Ascending aorta (tissue), 2 donors: Measurements from ENCODE around the gene LAYN. TPM values are rescaled to one million over a fixed set of nuclear protein-coding genes. Genes with fewer than 3 reads are reported as not detected.
A peak's percentile ranks its signal among the peaks of the same experiment; 100 is the strongest.

ENCODE experiments used
- DNase-seq, 2 donors: peaks; one replicate each; pipeline ENCODE4 v3.0.0-alpha.2; 2019; ENCODE audit warnings: low spot score in 2 of 2
- H3K27ac ChIP-seq, 2 donors: fragments of 200-600 bp; sonication (generic); one replicate each; pipeline ENCODE4 v1.5.1; 2016 to 2017; ENCODE audit warnings: mild to moderate bottlenecking in 1 of 2
- H3K27me3 ChIP-seq: fragments of 200-600 bp; sonication (generic); one replicate; pipeline ENCODE4 v1.5.1; 2017
- H3K36me3 ChIP-seq, 2 donors: fragments of 200-600 bp; sonication (generic); one replicate each; pipeline ENCODE4 v1.5.1; 2016
- H3K4me1 ChIP-seq, 2 donors: fragments of 200-600 bp; sonication (generic); one replicate each; pipeline ENCODE4 v1.5.1; 2016 to 2017; ENCODE audit warnings: mild to moderate bottlenecking in 1 of 2
- H3K4me3 ChIP-seq, 2 donors: fragments of 200-600 bp; sonication (generic); one replicate each; pipeline ENCODE4 v1.5.1; 2016 to 2017; ENCODE audit warnings: mild to moderate bottlenecking in 1 of 2
- H3K9me3 ChIP-seq, 2 donors: fragments of 200-600 bp; sonication (generic); one replicate each; pipeline ENCODE4 v1.5.1; 2016
- intact Hi-C: fragments of 100-400 bp; cut with DNase I; formaldehyde crosslinking; loops from one replicate; pipeline ENCODE4 v1.15.1; 2023
- total RNA-seq: library from RNA; depleted of rRNA; stranded (reverse); fragments of >200 nt; gene quantifications from one replicate; pipeline ENCODE4 v1.1.0, GENCODE V29; 2016
- TF ChIP-seq, protein P1 (sequence below), 3 experiments: fragments of 200-600 bp in 2 of 3; fragments of 450-650 bp in 1 of 3; sonication (generic) in 2 of 3; IDR thresholded peaks; one replicate each; pipeline ENCODE4 v1.5.1; 2016 to 2019; ENCODE audit warnings: antibody characterized with exemption in 3 of 3, mild to moderate bottlenecking in 1 of 3, moderate library complexity in 1 of 3

LAYN gene
- total RNA-seq, 1 donor from 2014 or later, result 27.2 TPM

DNA sequence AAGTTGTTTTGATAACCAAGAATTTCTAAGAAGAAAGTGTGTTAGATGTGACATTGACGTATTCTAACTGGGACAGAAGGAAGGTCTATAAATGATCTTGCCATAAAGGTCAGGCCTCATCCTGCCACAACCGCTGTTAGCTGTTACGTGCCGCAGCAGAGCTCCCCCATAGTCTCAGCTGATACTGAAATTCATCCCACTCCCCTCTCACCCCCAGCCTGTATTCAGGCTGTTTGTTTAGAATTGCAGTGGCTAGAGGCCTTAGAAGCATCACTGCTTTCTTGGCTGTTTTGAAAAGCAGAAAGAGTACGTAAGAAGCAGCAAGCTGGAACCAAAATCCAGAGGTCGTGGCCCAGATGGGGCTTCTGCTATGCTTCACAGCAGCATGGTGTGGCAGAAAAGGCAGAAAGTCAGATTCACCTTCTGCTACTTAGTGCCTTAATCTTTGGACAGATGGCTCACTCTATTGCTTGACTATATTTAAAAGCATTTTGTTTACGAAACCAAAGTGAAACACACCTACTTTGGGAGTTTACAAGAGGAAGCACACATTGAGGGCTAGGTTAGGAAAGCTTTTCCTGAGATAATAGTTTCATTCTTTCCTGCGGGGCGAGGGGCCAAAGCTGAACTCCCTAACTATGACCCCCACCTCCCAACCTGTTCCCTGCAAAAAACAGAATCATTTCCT, 950 bp upstream of the LAYN start:
- Histone ChIP-seq H3K4me3 (peak overlapping the region; percentile 71 to 83), H3K4me1 (peaks cover 0 to 14% of the 10 kb centered on the region in 2 donors), H3K27ac (peak overlapping the region in 1 of 2 donors; percentile 93), H3K9me3 (no peaks in the 10 kb centered on the region), H3K36me3 (peaks cover 0 to 7% of the 10 kb centered on the region in 2 donors), H3K27me3 (no peaks in the 10 kb centered on the region)
- TF ChIP-seq, protein P1, sequence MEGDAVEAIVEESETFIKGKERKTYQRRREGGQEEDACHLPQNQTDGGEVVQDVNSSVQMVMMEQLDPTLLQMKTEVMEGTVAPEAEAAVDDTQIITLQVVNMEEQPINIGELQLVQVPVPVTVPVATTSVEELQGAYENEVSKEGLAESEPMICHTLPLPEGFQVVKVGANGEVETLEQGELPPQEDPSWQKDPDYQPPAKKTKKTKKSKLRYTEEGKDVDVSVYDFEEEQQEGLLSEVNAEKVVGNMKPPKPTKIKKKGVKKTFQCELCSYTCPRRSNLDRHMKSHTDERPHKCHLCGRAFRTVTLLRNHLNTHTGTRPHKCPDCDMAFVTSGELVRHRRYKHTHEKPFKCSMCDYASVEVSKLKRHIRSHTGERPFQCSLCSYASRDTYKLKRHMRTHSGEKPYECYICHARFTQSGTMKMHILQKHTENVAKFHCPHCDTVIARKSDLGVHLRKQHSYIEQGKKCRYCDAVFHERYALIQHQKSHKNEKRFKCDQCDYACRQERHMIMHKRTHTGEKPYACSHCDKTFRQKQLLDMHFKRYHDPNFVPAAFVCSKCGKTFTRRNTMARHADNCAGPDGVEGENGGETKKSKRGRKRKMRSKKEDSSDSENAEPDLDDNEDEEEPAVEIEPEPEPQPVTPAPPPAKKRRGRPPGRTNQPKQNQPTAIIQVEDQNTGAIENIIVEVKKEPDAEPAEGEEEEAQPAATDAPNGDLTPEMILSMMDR (IDR thresholded peaks at IDR 0.05), result no peak
- no peak for DNase-seq
- intact Hi-C loops, result no loop called here

- H3K27me3 ChIP-seq, result no peaks in the 10 kb centered on the region
- H3K4me3 ChIP-seq, result peak overlapping the region; percentile 71 to 83
- peak overlapping the region; percentile 86 to 93 for H3K27ac ChIP-seq
- DNase-seq, result no peak
- TF ChIP-seq, protein P1 (IDR thresholded peaks at IDR 0.05), result no peak
- H3K9me3 ChIP-seq, result no peaks in the 10 kb centered on the region
- peaks cover 0 to 14% of the 10 kb centered on the region in 2 donors for H3K4me1 ChIP-seq
- peaks cover 0 to 15% of the 10 kb centered on the region in 2 donors for H3K36me3 ChIP-seq
- intact Hi-C loops, result no loop called here
These were observed 375 bp downstream of the LAYN start for GRCh38 chr11:111540937-111541253.

DNA sequence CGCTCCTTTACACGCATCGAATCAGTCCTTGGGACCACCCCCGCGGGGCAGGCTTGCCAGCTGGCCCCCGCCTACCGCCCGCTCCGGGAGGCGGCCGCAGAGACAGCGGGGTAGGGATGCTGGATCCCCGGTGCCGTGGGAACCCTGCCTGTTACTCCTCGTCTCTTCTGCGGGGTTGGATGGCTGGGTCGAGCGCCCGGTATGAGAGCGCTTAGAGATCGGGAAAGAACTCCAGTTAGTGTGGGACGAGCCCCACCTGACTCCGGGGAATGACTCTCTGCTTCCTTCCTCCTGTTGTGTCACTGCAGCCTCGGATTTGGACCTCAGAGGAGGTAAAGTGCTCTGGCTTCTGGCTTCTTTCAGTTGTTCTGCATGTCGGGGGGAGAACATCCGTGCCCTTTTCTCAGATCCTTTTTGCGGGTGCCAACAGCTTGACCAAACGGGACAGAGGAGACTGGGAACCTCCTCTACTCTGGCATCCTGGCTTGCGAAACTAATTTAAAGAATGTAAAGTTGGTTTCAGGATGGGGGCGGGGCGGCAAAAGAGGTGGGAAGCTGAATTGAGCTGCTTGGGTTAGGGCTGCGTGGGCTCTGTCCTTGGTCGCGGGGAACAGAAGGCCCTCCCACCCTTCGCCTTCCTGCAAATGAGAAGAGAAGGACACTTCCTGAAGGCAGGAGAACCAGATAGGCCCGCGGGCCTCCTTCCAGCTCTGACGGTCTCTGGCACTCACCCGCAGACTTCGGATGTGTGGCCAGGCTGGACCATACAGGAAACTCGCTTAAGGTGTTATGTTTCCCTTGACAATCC, 938 bp downstream of the LAYN start:
- Histone ChIP-seq H3K9me3 (no peaks in the 10 kb centered on the region), H3K27me3 (no peaks in the 10 kb centered on the region), H3K27ac (peak overlapping the region; percentile 86 to 93), H3K36me3 (peaks cover 0 to 20% of the 10 kb centered on the region in 2 donors), H3K4me3 (peak overlapping the region; percentile 71 to 83), H3K4me1 (peaks cover 0 to 14% of the 10 kb centered on the region in 2 donors)
- DNase-seq, result peak in 1 of 2 donors; percentile 81
- TF ChIP-seq, protein P1 (IDR thresholded peaks at IDR 0.05), result no peak
- intact Hi-C loops, result no loop called here

GRCh38 chr11:111542606-111543275, 2.2 kb downstream of the LAYN start:
- intact Hi-C loops, result no loop called here
- H3K27me3 ChIP-seq, result no peaks in the 10 kb centered on the region
- DNase-seq, result no peak
- no peak overlapping the region for H3K4me3 ChIP-seq
- peaks cover 0 to 14% of the 10 kb centered on the region in 2 donors for H3K4me1 ChIP-seq
- H3K36me3 ChIP-seq, result peaks cover 9 to 31% of the 10 kb centered on the region in 2 donors
- peak overlapping the region in 1 of 2 donors; percentile 86 for H3K27ac ChIP-seq
- H3K9me3 ChIP-seq, result no peaks in the 10 kb centered on the region
- TF ChIP-seq, protein P1 (IDR thresholded peaks at IDR 0.05), result no peak

- intact Hi-C loops, result no loop called here
- Histone ChIP-seq H3K9me3 (no peaks in the 10 kb centered on the region), H3K27ac (no peak overlapping the region), H3K36me3 (peaks cover 11 to 43% of the 10 kb centered on the region in 2 donors), H3K4me3 (no peak overlapping the region), H3K27me3 (no peaks in the 10 kb centered on the region), H3K4me1 (no peaks in the 10 kb centered on the region)
- DNase-seq, result no peak
- TF ChIP-seq, protein P1 (IDR thresholded peaks at IDR 0.05), result no peak
These were observed 8.0 kb downstream of the LAYN start for GRCh38 chr11:111548525-111548924.
